A549 (cell line): ENCODE data around the gene POLR2E.

Experiments used
- BHLHE40 ChIP-seq: IDR thresholded peaks from 2 replicates; pipeline ENCODE4 v1.6.1; 2012; ENCODE audit warnings: low read depth, low read length, inconsistent platforms
- EHMT2 ChIP-seq: fragments of 200-600 bp; sonication (generic); IDR thresholded peaks from 2 replicates; pipeline ENCODE4 v1.6.1; 2016; ENCODE audit warnings: antibody characterized with exemption, low read depth, mild to moderate bottlenecking, moderate library complexity
- EP300 ChIP-seq, 2 experiments: fragments of >200 bp; sonication (Bioruptor Twin); formaldehyde crosslinking; IDR thresholded peaks; 2 replicates in 1 of 2; 3 replicates in 1 of 2; pipeline ENCODE4 v1.6.1; 2016 to 2017
- PHF8 ChIP-seq: fragments of 200-600 bp; sonication (generic); IDR thresholded peaks from 2 replicates; pipeline ENCODE4 v1.6.1; 2016; ENCODE audit warnings: low read depth, mild to moderate bottlenecking, antibody characterized with exemption, moderate library complexity, borderline replicate concordance
- POLR2A ChIP-seq: IDR thresholded peaks from 2 replicates; pipeline ENCODE4 v1.6.1; 2012; ENCODE audit warnings: mild to moderate bottlenecking, low read length
- RAD21 ChIP-seq, 2 experiments: fragments of >200 bp in 1 of 2; sonication (Bioruptor Twin) in 1 of 2; formaldehyde crosslinking in 1 of 2; IDR thresholded peaks in 1 of 2; conservative IDR thresholded peaks in 1 of 2; 2 replicates in 1 of 2; 3 replicates in 1 of 2; pipeline ENCODE4 v1.6.1; 2012 to 2018; ENCODE audit warnings: inconsistent platforms in 1 of 2
- SREBF2 ChIP-seq: fragments of 450-650 bp; IDR thresholded peaks from 2 replicates; pipeline ENCODE4 v1.6.1; 2014; ENCODE audit warnings: mild to moderate bottlenecking, moderate library complexity
- TF ChIP-seq, protein P1 (sequence below): IDR thresholded peaks from 2 replicates; pipeline ENCODE4 v1.6.1; 2012
- TF ChIP-seq, protein P2 (sequence below): fragments of >200 bp; sonication (Bioruptor Twin); formaldehyde crosslinking; IDR thresholded peaks from 3 replicates; pipeline ENCODE4 v1.5.1; 2016

DNA sequence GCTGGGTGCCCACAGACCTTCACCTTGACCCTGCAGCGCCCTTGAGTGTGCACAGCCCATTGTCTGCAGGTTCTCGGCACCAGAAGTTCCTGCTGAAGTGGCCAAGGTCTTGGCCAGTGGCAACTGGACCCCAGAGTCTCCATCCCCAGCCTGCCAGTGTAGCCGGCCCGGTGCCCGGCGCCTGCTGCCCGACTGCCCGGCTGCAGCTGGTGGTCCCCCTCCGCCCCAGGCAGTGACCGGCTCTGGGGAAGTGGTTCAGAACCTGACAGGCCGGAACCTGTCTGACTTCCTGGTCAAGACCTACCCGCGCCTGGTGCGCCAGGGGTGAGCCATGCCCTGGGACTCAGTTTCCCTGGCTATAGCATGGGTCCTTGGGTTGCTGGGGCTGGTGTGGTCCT, 40.1 kb downstream of the POLR2E start:
- TF ChIP-seq SREBF2 (no peak), PHF8 (no peak), POLR2A (no peak), BHLHE40 (no peak), EHMT2 (no peak), RAD21 (conservative IDR thresholded peaks at IDR 0.05 in 1 of 2, IDR thresholded peaks at IDR 0.05 in 1 of 2) (no peak), EP300 (IDR thresholded peaks at IDR 0.05) (no peak)
- TF ChIP-seq, protein P1, sequence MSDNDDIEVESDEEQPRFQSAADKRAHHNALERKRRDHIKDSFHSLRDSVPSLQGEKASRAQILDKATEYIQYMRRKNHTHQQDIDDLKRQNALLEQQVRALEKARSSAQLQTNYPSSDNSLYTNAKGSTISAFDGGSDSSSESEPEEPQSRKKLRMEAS: no peak
- TF ChIP-seq, protein P2, sequence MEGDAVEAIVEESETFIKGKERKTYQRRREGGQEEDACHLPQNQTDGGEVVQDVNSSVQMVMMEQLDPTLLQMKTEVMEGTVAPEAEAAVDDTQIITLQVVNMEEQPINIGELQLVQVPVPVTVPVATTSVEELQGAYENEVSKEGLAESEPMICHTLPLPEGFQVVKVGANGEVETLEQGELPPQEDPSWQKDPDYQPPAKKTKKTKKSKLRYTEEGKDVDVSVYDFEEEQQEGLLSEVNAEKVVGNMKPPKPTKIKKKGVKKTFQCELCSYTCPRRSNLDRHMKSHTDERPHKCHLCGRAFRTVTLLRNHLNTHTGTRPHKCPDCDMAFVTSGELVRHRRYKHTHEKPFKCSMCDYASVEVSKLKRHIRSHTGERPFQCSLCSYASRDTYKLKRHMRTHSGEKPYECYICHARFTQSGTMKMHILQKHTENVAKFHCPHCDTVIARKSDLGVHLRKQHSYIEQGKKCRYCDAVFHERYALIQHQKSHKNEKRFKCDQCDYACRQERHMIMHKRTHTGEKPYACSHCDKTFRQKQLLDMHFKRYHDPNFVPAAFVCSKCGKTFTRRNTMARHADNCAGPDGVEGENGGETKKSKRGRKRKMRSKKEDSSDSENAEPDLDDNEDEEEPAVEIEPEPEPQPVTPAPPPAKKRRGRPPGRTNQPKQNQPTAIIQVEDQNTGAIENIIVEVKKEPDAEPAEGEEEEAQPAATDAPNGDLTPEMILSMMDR: no peak
